Kidney epithelial cell (primary cell): ENCODE results near the gene GRB7. TPM values are rescaled to one million over a fixed set of nuclear protein-coding genes. Genes with fewer than 3 reads are reported as not detected.
"Not testable (repeated sequence)": the region's sequence is repeated elsewhere in the genome, so short reads cannot be mapped to it uniquely, and the experiment has no call there.

Experiments
- DNase-seq: peaks from one replicate; pipeline ENCODE4 v3.0.0-alpha.2; 2010; ENCODE audit warnings: low read depth
- H3K27me3 ChIP-seq: 2 replicates; pipeline ENCODE4 v1.6.0; 2011; ENCODE audit warnings: low read length; ENCODE audit not compliant: control insufficient read depth, insufficient read depth
- H3K36me3 ChIP-seq: 2 replicates; pipeline ENCODE4 v1.5.1; 2011; ENCODE audit warnings: low read length; ENCODE audit not compliant: control insufficient read depth, insufficient read depth
- H3K4me3 ChIP-seq: 2 replicates; pipeline ENCODE4 v1.5.1; 2011; ENCODE audit warnings: low read depth, mild to moderate bottlenecking, control low read depth, low read length
- total RNA-seq: library from RNA; depleted of rRNA; stranded (reverse); fragments of >200 nt; gene quantifications from 2 replicates; pipeline ENCODE4 v1.2.3, GENCODE V29; 2015
- TF ChIP-seq, protein P1 (sequence below): IDR thresholded peaks from 2 replicates; pipeline ENCODE4 v1.5.1; 2011; ENCODE audit warnings: mild to moderate bottlenecking, moderate library complexity, low read length, control low read depth, inconsistent platforms; ENCODE audit not compliant: insufficient read depth, poor library complexity, severe bottlenecking

Gene GRB7
- total RNA-seq, 1 donor from 2014 or later = 21.2 TPM

DNA sequence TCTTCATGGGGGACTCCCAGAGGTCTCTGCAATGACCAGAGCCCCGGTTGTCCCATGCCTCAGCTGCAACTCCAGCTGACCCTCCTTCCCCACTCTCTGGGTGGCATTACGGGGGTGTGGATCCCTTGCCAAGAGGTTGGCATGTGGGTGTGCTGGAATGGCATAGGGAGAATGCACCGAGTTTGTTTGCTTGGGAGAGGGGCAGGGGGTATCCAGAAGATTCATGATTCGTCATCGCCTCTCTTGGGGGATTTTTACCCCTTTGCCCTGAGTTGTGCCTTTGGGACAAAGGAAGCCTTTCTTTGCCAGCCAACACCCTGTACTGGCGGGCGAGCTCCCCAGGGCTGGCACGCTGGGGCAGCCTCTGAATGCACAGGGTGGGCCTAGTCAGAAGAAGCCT, 31.4 kb upstream of the GRB7 start:
- no peaks in the 10 kb centered on the region for H3K27me3 ChIP-seq
- no peak for DNase-seq
- TF ChIP-seq, protein P1, sequence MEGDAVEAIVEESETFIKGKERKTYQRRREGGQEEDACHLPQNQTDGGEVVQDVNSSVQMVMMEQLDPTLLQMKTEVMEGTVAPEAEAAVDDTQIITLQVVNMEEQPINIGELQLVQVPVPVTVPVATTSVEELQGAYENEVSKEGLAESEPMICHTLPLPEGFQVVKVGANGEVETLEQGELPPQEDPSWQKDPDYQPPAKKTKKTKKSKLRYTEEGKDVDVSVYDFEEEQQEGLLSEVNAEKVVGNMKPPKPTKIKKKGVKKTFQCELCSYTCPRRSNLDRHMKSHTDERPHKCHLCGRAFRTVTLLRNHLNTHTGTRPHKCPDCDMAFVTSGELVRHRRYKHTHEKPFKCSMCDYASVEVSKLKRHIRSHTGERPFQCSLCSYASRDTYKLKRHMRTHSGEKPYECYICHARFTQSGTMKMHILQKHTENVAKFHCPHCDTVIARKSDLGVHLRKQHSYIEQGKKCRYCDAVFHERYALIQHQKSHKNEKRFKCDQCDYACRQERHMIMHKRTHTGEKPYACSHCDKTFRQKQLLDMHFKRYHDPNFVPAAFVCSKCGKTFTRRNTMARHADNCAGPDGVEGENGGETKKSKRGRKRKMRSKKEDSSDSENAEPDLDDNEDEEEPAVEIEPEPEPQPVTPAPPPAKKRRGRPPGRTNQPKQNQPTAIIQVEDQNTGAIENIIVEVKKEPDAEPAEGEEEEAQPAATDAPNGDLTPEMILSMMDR = no peak
- no peak overlapping the region for H3K4me3 ChIP-seq
- peaks cover 6% of the 10 kb centered on the region for H3K36me3 ChIP-seq

DNA sequence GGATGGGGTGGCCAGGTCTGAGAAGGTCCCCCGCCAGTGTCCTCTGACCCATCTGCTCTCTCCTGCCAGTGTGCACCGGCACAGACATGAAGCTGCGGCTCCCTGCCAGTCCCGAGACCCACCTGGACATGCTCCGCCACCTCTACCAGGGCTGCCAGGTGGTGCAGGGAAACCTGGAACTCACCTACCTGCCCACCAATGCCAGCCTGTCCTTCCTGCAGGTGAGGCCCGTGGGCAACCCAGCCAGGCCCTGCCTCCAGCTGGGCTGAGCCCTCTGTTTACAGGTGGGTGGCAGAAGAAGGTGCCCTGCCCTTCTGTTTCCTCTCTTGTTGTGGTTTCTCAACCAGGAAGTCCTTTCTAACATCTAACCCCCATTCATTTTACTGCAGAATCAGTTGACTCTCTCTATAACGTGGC, 30.8 kb upstream of the GRB7 start:
- no peak for DNase-seq
- TF ChIP-seq, protein P1 = no peak
- H3K36me3 ChIP-seq = peaks cover 6% of the 10 kb centered on the region
- no peaks in the 10 kb centered on the region for H3K27me3 ChIP-seq
- no peak overlapping the region for H3K4me3 ChIP-seq

DNA sequence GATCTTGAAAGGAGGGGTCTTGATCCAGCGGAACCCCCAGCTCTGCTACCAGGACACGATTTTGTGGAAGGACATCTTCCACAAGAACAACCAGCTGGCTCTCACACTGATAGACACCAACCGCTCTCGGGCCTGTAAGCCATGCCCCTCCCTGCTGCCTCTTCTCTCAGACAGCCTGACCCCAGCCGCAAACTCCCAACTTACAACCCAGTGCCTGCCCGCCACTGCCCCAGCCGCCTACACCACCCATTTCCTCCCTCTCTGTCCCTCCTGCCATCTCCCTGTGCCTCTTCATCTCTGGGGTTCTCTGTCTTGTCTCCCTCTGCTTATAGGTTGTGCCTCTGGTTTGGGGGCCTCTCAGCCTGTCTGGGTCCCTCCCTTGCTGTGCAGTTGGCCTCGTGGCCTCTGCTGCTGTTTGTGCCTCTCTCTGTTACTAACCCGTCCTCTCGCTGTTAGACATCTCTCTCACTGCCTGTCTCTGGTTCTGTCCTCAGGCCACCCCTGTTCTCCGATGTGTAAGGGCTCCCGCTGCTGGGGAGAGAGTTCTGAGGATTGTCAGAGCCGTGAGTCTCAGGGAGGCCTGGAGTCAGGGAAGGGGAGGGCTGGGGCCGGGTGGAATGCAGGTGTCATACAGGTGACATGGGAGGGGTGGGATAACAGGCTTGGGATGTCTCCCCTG, 28.3 kb upstream of the GRB7 start:
- no peak overlapping the region for H3K4me3 ChIP-seq
- TF ChIP-seq, protein P1 = no peak
- H3K27me3 ChIP-seq = no peaks in the 10 kb centered on the region
- H3K36me3 ChIP-seq = peaks cover 6% of the 10 kb centered on the region
- no peak for DNase-seq

DNA sequence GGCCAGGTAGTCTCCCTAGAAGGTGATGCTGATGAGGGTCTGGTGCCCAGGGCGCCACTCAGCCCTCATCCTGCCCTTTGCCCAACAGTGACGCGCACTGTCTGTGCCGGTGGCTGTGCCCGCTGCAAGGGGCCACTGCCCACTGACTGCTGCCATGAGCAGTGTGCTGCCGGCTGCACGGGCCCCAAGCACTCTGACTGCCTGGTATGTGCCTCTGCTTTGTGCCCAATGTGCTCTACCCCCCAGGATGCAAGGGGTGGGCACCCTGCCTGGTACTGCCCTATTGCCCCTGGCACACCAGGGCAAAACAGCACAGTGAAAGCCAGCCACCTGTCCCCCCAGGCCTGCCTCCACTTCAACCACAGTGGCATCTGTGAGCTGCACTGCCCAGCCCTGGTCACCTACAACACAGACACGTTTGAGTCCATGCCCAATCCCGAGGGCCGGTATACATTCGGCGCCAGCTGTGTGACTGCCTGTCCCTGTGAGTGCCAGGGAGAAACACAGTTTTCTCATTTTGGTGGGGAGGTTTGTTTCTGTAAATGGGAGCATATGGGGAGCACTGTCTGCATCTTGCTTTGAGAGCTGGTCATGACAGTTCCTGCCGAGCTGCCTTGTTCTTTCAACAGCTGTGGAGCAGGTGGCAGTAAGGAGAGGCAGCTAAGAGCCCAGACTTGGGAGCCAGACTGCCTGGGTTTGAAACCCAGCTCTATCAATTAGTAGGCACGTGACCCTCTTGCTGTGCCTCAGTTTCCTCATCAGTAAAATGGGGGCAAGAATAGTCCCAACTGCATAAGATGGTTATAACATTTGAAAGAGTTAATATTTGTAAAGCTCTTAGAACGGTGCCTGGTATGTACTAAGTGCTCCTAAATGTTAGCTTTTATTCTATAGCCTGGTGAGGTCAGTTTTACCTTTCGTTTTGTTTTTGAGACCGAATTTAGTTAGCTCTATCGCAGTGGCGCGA, 27.5 kb upstream of the GRB7 start:
- H3K36me3 ChIP-seq = peaks cover 7% of the 10 kb centered on the region
- TF ChIP-seq, protein P1 = no peak
- no peaks in the 10 kb centered on the region for H3K27me3 ChIP-seq
- H3K4me3 ChIP-seq = no peak overlapping the region
- no peak for DNase-seq

DNA sequence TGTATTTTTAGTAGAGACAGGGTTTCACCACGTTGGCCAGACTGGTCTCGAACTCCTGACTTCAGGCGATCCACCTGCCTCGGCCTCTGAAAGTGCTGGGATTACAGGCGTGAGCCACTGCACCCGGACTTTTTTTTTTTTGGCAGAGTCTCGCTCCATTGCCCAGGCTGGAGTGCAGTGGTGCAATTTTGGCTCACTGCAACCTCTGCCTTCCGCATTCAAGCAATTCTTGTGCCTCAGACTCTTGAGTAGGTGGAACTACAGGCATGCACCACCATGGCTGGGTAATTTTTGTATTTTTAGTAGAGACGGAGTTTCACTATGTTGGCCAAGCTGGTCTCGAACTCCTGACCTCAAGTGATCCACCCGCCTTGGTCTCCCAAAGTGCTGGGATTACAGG, 26.7 kb upstream of the GRB7 start:
- H3K4me3 ChIP-seq, H3K36me3 ChIP-seq, H3K27me3 ChIP-seq, DNase-seq: not testable (repeated sequence)

DNA sequence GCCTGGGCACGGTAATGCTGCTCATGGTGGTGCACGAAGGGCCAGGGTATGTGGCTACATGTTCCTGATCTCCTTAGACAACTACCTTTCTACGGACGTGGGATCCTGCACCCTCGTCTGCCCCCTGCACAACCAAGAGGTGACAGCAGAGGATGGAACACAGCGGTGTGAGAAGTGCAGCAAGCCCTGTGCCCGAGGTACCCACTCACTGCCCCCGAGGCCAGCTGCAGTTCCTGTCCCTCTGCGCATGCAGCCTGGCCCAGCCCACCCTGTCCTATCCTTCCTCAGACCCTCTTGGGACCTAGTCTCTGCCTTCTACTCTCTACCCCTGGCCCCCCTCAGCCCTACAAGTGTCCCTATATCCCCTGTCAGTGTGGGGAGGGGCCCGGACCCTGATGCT, 25.9 kb upstream of the GRB7 start:
- TF ChIP-seq, protein P1 = no peak
- Histone ChIP-seq H3K4me3 (no peak overlapping the region), H3K27me3 (no peaks in the 10 kb centered on the region), H3K36me3 (peaks cover 7% of the 10 kb centered on the region)
- no peak for DNase-seq
